Activated gamma-delta T cell treated with anti-CD3 and anti-CD28 coated beads, Interleukin-2, amount 50 U/mL, for 16 hours (primary cell): Measurements from ENCODE around the gene PTPRA.
"Not testable (repeated sequence)": the region's sequence is repeated elsewhere in the genome, so short reads cannot be mapped to it uniquely, and the experiment has no call there.

ENCODE experiments used
- DNase-seq: peaks from one replicate; pipeline ENCODE4 v3.0.0-alpha.2; 2020; ENCODE audit warnings: low read depth

Gene PTPRA

GRCh38 chr20:2873010-2873746 is at the start of gene PTPRA:
Gene PTPRA (plus strand): TSS chr20:2873481. CDS start chr20:2964278, 90,797 bp downstream.
- DNase-seq, result peak; percentile 86

- no peak for DNase-seq
Measured at GRCh38 chr20:2825761-2826160, 47.5 kb upstream of the PTPRA start.

- DNase-seq, result no peak
Measured at GRCh38 chr20:2826655-2827054, 46.6 kb upstream of the PTPRA start.

GRCh38 chr20:2829376-2829775 is 43.9 kb upstream of the PTPRA start:
- DNase-seq, result no peak

GRCh38 chr20:2831206-2831605 is 42.1 kb upstream of the PTPRA start:
- DNase-seq, result not testable (repeated sequence)

- DNase-seq, result no peak
Measured at GRCh38 chr20:2833761-2834160, 39.5 kb upstream of the PTPRA start.

- DNase-seq, result no peak
Measured at GRCh38 chr20:2834401-2835110, 38.7 kb upstream of the PTPRA start.

- no peak for DNase-seq
Measured at GRCh38 chr20:2835331-2835796, 37.9 kb upstream of the PTPRA start.

GRCh38 chr20:2836035-2836434 is 37.2 kb upstream of the PTPRA start:
- DNase-seq, result no peak

- no peak for DNase-seq
Measured at GRCh38 chr20:2837221-2837960, 35.9 kb upstream of the PTPRA start.

- no peak for DNase-seq
Measured at GRCh38 chr20:2838170-2838797, 35.0 kb upstream of the PTPRA start.

- no peak for DNase-seq
Measured at GRCh38 chr20:2838847-2839671, 34.2 kb upstream of the PTPRA start.

GRCh38 chr20:2839732-2840137 is 33.5 kb upstream of the PTPRA start:
- no peak for DNase-seq

- peak; percentile 84 for DNase-seq
Measured at GRCh38 chr20:2840138-2840966, 32.9 kb upstream of the PTPRA start, which contains the start of the genes PCED1A and VPS16. Gene PCED1A (minus strand): TSS chr20:2840655. CDS start chr20:2839912, 743 bp downstream. Gene VPS16 (plus strand): TSS chr20:2840745. CDS start chr20:2840775, 30 bp downstream.

- no peak for DNase-seq
Measured at GRCh38 chr20:2840967-2841531, 32.2 kb upstream of the PTPRA start.

- no peak for DNase-seq
Measured at GRCh38 chr20:2845607-2846006, 27.7 kb upstream of the PTPRA start.

GRCh38 chr20:2846698-2847097 is 26.6 kb upstream of the PTPRA start:
- no peak for DNase-seq

GRCh38 chr20:2847802-2848201 is 25.5 kb upstream of the PTPRA start:
- DNase-seq, result no peak

- no peak for DNase-seq
Measured at GRCh38 chr20:2849529-2849928, 23.8 kb upstream of the PTPRA start.

- DNase-seq, result no peak
Measured at GRCh38 chr20:2851086-2851485, 22.2 kb upstream of the PTPRA start.
